Measurements from ENCODE around the gene WDR70. TPM values are rescaled to one million over a fixed set of nuclear protein-coding genes. Genes with fewer than 3 reads are reported as not detected.
A peak's percentile ranks its signal among the peaks of the same experiment; 100 is the strongest.

WDR70 gene
- total RNA-seq, 1 experiment from 2014 or later: 30.0 TPM

DNA sequence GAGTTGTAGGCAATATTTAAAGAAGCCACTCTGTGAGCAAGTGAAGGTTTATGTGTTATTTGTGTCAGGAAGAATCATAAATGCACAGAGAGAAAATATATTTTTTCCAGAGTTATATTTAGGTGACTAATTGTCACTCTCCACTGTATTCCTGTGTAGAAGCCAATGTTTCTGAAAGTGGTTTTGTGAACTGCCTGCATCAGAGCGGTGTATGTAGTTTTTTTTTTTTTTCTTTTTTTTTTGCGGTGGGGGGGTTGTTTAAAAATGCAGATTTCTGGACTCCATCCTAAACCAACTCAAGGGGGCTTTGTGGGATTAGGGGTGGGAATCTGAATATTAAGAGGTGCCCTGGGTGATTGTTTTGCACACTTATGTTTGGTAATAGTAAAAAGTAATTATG is 357.3 kb downstream of the WDR70 start:
- intact Hi-C loops (cut with micrococcal nuclease; ENCODE audit: unreplicated experiment): loop anchor here (10.0 kb wide), 1 partner anchor 182 kb away; no protein-coding TSS in a partner anchor

DNA sequence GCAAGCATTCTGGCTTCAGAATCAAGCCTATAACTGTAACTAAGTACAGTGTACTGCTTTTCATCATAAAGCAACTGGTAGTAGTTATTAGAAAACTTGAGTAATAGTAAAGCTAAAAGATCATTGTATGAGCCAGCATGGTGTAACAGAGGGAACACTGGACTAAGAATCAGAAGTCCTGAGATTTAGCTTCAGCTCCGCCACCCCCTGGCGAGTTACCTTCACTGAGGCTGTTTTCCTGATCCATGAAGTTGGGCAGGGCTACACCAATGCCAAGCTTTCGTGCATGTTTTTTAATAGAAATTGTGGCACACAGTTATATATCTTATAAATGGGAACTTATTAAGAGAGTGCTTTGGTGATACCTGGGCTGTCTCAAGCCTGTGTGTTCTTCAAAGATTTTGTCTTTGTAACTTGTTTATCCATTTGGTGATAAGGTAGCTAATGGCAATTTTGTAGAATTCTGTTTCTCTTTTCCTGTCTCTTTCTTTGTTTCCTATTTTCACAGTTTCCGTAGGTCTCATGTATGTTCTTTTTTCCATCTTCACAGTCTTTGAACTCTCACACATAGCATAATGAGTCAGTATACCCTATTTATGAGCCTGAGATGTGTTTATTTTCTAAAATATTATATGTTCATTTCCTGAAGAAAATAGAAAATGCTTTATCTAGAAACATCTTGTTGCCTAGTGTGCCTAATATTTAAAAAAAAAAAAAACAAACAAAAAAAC is 358.4 kb downstream of the WDR70 start:
- BruUV-seq (replicated peaks): no TSS peak
- Mint-ChIP-seq H3K4me3 (ENCODE audit: low read depth, unreplicated experiment) (no peak overlapping the region), H3K9me3 (ENCODE audit: low read depth, unreplicated experiment) (no peaks in the 10 kb centered on the region), H3K4me1 (ENCODE audit: low read depth, unreplicated experiment) (peaks cover 11% of the 10 kb centered on the region), H3K27ac (ENCODE audit: unreplicated experiment) (no peak overlapping the region), H3K36me3 (ENCODE audit: insufficient read depth, unreplicated experiment) (no peaks in the 10 kb centered on the region), H3K27me3 (ENCODE audit: unreplicated experiment) (no peaks in the 10 kb centered on the region)
- TF ChIP-seq, protein P1, sequence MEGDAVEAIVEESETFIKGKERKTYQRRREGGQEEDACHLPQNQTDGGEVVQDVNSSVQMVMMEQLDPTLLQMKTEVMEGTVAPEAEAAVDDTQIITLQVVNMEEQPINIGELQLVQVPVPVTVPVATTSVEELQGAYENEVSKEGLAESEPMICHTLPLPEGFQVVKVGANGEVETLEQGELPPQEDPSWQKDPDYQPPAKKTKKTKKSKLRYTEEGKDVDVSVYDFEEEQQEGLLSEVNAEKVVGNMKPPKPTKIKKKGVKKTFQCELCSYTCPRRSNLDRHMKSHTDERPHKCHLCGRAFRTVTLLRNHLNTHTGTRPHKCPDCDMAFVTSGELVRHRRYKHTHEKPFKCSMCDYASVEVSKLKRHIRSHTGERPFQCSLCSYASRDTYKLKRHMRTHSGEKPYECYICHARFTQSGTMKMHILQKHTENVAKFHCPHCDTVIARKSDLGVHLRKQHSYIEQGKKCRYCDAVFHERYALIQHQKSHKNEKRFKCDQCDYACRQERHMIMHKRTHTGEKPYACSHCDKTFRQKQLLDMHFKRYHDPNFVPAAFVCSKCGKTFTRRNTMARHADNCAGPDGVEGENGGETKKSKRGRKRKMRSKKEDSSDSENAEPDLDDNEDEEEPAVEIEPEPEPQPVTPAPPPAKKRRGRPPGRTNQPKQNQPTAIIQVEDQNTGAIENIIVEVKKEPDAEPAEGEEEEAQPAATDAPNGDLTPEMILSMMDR (IDR thresholded peaks at IDR 0.05; ENCODE audit: unreplicated experiment): no peak
- intact Hi-C loops (cut with micrococcal nuclease; ENCODE audit: unreplicated experiment): loop anchor here (10.0 kb wide), 1 partner anchor 183 kb away; no protein-coding TSS in a partner anchor
- CTCF ChIA-PET: interaction anchor here (1.5 to 1.7 kb wide), 2 partner anchors 14 to 324 kb away, joined by 7 to 9 read pairs; no protein-coding TSS in a partner anchor
- DNase-seq: no peak

More for the DNA sequence above, 357.3 kb downstream of the WDR70 start:
- no peak for DNase-seq
- peaks cover 11% of the 10 kb centered on the region for H3K4me1 Mint-ChIP-seq (ENCODE audit: low read depth, unreplicated experiment)
- H3K4me3 Mint-ChIP-seq (ENCODE audit: low read depth, unreplicated experiment): no peak overlapping the region
- H3K27ac Mint-ChIP-seq (ENCODE audit: unreplicated experiment): no peak overlapping the region
- CTCF ChIA-PET: no interaction called here
- H3K9me3 Mint-ChIP-seq (ENCODE audit: low read depth, unreplicated experiment): no peaks in the 10 kb centered on the region
- TF ChIP-seq, protein P1 (IDR thresholded peaks at IDR 0.05; ENCODE audit: unreplicated experiment): no peak
- H3K27me3 Mint-ChIP-seq (ENCODE audit: unreplicated experiment): no peaks in the 10 kb centered on the region
- no TSS peak for BruUV-seq (replicated peaks)
- H3K36me3 Mint-ChIP-seq (ENCODE audit: insufficient read depth, unreplicated experiment): no peaks in the 10 kb centered on the region

DNA sequence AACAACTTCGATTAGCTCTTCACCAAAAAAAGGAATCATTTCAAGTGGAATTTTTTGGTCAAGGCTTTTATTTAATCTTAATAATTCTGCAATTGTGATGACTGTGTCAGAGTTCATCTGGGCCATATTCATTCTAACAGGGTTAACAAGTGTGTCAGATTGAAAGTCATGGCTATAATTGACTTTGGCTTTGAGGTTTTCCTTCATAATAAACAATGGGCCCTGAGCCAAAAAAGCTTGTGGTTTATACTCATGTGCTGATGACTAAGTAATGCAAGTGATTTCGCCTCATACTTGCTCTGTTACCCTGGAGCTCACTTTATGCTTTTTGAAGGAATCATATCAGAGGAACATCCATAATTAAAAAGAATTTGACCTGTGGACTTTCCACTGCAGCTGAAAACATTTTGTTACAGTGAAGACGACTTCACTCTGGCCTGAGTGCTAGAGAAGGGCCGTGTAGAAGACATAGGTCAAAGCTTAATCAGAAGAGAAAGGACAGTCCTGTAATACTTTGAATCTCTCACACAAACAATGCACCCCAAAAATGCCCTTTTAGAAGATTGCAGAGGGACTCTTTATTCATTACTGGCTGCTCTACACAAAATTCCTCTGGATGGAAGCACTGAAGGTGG is 359.1 kb downstream of the WDR70 start:
- TF ChIP-seq, protein P1 (IDR thresholded peaks at IDR 0.05; ENCODE audit: unreplicated experiment): no peak
- BruUV-seq (replicated peaks): no TSS peak
- Mint-ChIP-seq H3K4me3 (ENCODE audit: low read depth, unreplicated experiment) (no peak overlapping the region), H3K9me3 (ENCODE audit: low read depth, unreplicated experiment) (no peaks in the 10 kb centered on the region), H3K27ac (ENCODE audit: unreplicated experiment) (no peak overlapping the region), H3K4me1 (ENCODE audit: low read depth, unreplicated experiment) (peaks cover 11% of the 10 kb centered on the region), H3K27me3 (ENCODE audit: unreplicated experiment) (no peaks in the 10 kb centered on the region), H3K36me3 (ENCODE audit: insufficient read depth, unreplicated experiment) (no peaks in the 10 kb centered on the region)
- DNase-seq: peak; percentile 36
- intact Hi-C loops (cut with micrococcal nuclease; ENCODE audit: unreplicated experiment): loop anchor here (10.0 kb wide), 1 partner anchor 183 kb away; no protein-coding TSS in a partner anchor
- CTCF ChIA-PET: interaction anchor here (0.6 to 1.7 kb wide), 3 partner anchors 15 to 325 kb away, joined by 7 to 11 read pairs (median 9); no protein-coding TSS in a partner anchor

DNA sequence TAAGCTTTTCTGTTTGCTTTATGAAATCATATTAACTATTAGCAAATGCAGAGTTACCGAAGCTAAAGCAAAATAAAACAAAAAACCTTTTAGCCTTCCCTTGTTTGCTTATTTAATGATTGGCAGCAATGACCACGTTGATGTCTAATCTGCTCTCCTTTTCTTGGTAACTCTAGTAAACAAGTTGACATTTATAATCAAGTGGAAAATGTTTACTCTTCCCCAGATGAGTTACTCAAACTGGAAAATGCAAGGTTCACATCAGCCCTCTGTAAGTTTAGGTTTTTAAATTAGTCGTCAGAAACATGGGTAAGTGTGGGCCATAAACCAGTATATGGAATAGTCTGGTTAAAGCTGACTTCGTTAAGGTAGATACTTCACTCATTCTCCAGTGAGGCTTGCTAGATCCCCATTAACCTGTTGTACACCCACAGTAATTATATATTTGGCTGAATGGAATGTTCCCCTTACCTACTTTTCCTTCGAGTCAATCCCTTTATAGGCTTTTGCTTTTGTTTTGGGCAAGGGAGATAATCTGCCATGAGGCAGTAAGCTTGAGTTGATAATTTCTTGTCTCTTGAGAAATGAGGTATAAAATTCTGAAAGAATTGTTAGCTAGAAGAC is 359.9 kb downstream of the WDR70 start:
- intact Hi-C loops (cut with micrococcal nuclease; ENCODE audit: unreplicated experiment): loop anchor here (10.0 kb wide), 1 partner anchor 184 kb away; no protein-coding TSS in a partner anchor
- Mint-ChIP-seq H3K4me1 (ENCODE audit: low read depth, unreplicated experiment) (peaks cover 11% of the 10 kb centered on the region), H3K36me3 (ENCODE audit: insufficient read depth, unreplicated experiment) (no peaks in the 10 kb centered on the region), H3K27me3 (ENCODE audit: unreplicated experiment) (no peaks in the 10 kb centered on the region), H3K27ac (ENCODE audit: unreplicated experiment) (no peak overlapping the region), H3K9me3 (ENCODE audit: low read depth, unreplicated experiment) (no peaks in the 10 kb centered on the region), H3K4me3 (ENCODE audit: low read depth, unreplicated experiment) (no peak overlapping the region)
- DNase-seq: no peak
- BruUV-seq (replicated peaks): no TSS peak
- CTCF ChIA-PET: interaction anchor here (0.6 to 1.5 kb wide), 2 partner anchors 16 to 95 kb away, joined by 9 to 11 read pairs; no protein-coding TSS in a partner anchor
- TF ChIP-seq, protein P1 (IDR thresholded peaks at IDR 0.05; ENCODE audit: unreplicated experiment): no peak
